Sciatic nerve (tissue), 2 donors: ENCODE results near the gene RAB44. TPM values are rescaled to one million over a fixed set of nuclear protein-coding genes. Genes with fewer than 3 reads are reported as not detected.

ENCODE experiments used
- ATAC-seq: fragments of 200-7000 bp; cut with Tn5 transposase; one replicate; pipeline ENCODE4 v1.9.1; 2020; ENCODE audit warnings: mild to moderate bottlenecking, moderate library complexity
- DNase-seq: peaks from one replicate; pipeline ENCODE4 v3.0.0-alpha.2; 2020; ENCODE audit warnings: low spot score
- intact Hi-C: fragments of 100-400 bp; cut with DNase I; formaldehyde crosslinking; loops from one replicate; pipeline ENCODE4 v1.14.2; 2022
- total RNA-seq: library from RNA; stranded (reverse); fragmentation: NEBNext Ultra II Directional; extraction: Animal tissue kit (Norgen Biotek cat#: 25700); gene quantifications from one replicate; pipeline ENCODE4 v1.2.1, GENCODE V29; 2021
- donor health status: DM: no; HTN: no; CAD: no.
- donor health status: DM: no; HTN: no; CAD: no.

RAB44 gene
- total RNA-seq, 1 donor from 2014 or later = 0.27 TPM

- ATAC-seq (no peak), DNase-seq (no peak)
- intact Hi-C loops = no loop called here
Observed at GRCh38 chr6:36757943-36758508, 60.4 kb downstream of the RAB44 start.

- intact Hi-C loops = no loop called here
- ATAC-seq = peak; percentile 3
- DNase-seq = no peak
Observed at GRCh38 chr6:36758516-36759147, 61.0 kb downstream of the RAB44 start.

- DNase-seq = peak; percentile 93
- intact Hi-C loops = no loop called here
- ATAC-seq = peak; percentile 90
Observed at GRCh38 chr6:36759148-36759759, 61.6 kb downstream of the RAB44 start.

- no peak for ATAC-seq
- intact Hi-C loops = loop anchor here (10.0 kb wide), 1 partner anchor 254 kb away; no protein-coding TSS in a partner anchor
- DNase-seq = no peak
Observed at GRCh38 chr6:36760685-36761435, 63.2 kb downstream of the RAB44 start.

GRCh38 chr6:36762123-36762522 is 64.5 kb downstream of the RAB44 start:
- intact Hi-C loops = loop anchor here (10.0 kb wide), 1 partner anchor 253 kb away; no protein-coding TSS in a partner anchor
- DNase-seq = no peak
- ATAC-seq = no peak

- DNase-seq (no peak), ATAC-seq (peak; percentile 5)
- intact Hi-C loops = loop anchor here (5.0 to 10.0 kb wide), 2 partner anchors 87 to 250 kb away; no protein-coding TSS in a partner anchor
Observed at GRCh38 chr6:36765190-36765589, 67.6 kb downstream of the RAB44 start.

- intact Hi-C loops = loop anchor here (5.0 to 10.0 kb wide), 2 partner anchors 87 to 249 kb away; no protein-coding TSS in a partner anchor
- peak; percentile 93 for DNase-seq
Observed at GRCh38 chr6:36765594-36766398, 68.2 kb downstream of the RAB44 start.

GRCh38 chr6:36766399-36766945 is 68.8 kb downstream of the RAB44 start:
- intact Hi-C loops = loop anchor here (5.0 to 10.0 kb wide), 2 partner anchors 86 to 248 kb away; no protein-coding TSS in a partner anchor
- DNase-seq (no peak), ATAC-seq (no peak)

More at GRCh38 chr6:36765594-36766398, 68.2 kb downstream of the RAB44 start:
- ATAC-seq = peak; percentile 91

- DNase-seq = no peak
- intact Hi-C loops = loop anchor here (5.0 to 10.0 kb wide), 2 partner anchors 83 to 246 kb away; no protein-coding TSS in a partner anchor
- no peak for ATAC-seq
Observed at GRCh38 chr6:36769183-36769675, 71.6 kb downstream of the RAB44 start.

GRCh38 chr6:36769676-36770499 is 72.3 kb downstream of the RAB44 start:
- intact Hi-C loops = loop anchor here (5.0 to 10.0 kb wide), 2 partner anchors 82 to 245 kb away; no protein-coding TSS in a partner anchor
- ATAC-seq (no peak), DNase-seq (no peak)

GRCh38 chr6:36771145-36771544 is 73.5 kb downstream of the RAB44 start:
- no peak for ATAC-seq
- intact Hi-C loops = no loop called here

GRCh38 chr6:36772397-36772796 is 74.8 kb downstream of the RAB44 start:
- DNase-seq (no peak), ATAC-seq (no peak)
- intact Hi-C loops = no loop called here

More at GRCh38 chr6:36771145-36771544, 73.5 kb downstream of the RAB44 start:
- DNase-seq = no peak

GRCh38 chr6:36774331-36774730 is 76.7 kb downstream of the RAB44 start:
- ATAC-seq = no peak
- DNase-seq = no peak
- intact Hi-C loops = no loop called here

GRCh38 chr6:36776167-36776566 is 78.5 kb downstream of the RAB44 start:
- ATAC-seq = no peak
- DNase-seq = no peak
- intact Hi-C loops = no loop called here

- ATAC-seq = no peak
- no peak for DNase-seq
- intact Hi-C loops = no loop called here
Observed at GRCh38 chr6:36777801-36778200, 80.2 kb downstream of the RAB44 start.

GRCh38 chr6:36779227-36779626 is 81.6 kb downstream of the RAB44 start:
- no peak for ATAC-seq
- no peak for DNase-seq
- intact Hi-C loops = no loop called here
